Measurements from ENCODE around the gene CDKN2B-AS1.

Gene CDKN2B-AS1

DNA sequence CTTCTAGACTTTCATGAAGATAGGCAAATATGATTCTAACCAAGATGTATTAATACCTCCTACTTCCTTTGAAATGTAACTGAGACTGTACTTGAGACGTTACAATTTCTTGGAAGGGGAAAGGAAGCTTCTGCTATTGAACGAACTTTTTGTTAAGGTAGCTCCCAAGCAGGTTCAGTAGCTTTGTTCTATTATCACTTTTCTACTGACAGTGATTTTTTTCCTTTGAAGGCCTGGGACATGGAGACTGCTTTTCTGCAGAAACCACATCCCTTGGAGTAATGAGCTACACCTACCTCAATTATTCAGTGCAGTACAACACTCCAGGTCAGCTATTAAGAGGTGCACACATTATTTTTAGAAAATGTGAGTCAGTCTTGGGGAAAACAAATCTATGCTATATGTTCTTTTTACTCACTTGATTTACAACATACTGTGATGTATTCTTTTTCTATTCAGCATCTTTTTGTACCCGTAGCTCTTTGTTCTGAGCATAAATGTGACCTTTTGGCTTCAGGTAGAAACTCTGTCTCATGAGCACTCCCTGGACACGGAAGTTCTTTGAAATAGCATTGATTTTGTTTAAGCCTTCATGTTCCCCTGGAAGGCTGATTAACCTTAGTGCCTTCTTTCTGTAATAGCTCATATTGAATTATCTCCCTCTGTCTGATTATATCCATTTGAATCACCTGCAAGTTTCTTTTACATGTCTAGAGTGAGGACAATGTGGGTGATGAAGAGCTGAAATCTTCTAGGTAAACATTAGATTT, 71.0 kb downstream of the CDKN2B-AS1 start:
- Histone ChIP-seq H4K20me1 (ENCODE audit: low read depth, low read length) (no peaks in the 10 kb centered on the region), H3K27ac (ENCODE audit: low read depth, low read length) (no peak overlapping the region), H3K27me3 (ENCODE audit: low read length) (no peaks in the 10 kb centered on the region), H3K4me3 (ENCODE audit: insufficient read depth, low read length, poor library complexity, severe bottlenecking) (no peak overlapping the region), H3K36me3 (ENCODE audit: low read length) (no peaks in the 10 kb centered on the region), H2AFZ (ENCODE audit: low read depth, low read length, severe bottlenecking) (no peak overlapping the region), H3K4me2 (ENCODE audit: low read depth, low read length, poor library complexity, severe bottlenecking) (no peak overlapping the region), H3K9ac (ENCODE audit: low read length) (no peak overlapping the region), H3K79me2 (ENCODE audit: insufficient read depth, low read length) (no peaks in the 10 kb centered on the region), H3F3A (ENCODE audit: insufficient read depth) (no peaks in the 10 kb centered on the region), H3K9me3 (ENCODE audit: insufficient read depth, low read length) (no peaks in the 10 kb centered on the region), H3K9me2 (replicated peaks; ENCODE audit: insufficient read depth, low read length) (no peaks in the 10 kb centered on the region)
- TF ChIP-seq, protein P1, sequence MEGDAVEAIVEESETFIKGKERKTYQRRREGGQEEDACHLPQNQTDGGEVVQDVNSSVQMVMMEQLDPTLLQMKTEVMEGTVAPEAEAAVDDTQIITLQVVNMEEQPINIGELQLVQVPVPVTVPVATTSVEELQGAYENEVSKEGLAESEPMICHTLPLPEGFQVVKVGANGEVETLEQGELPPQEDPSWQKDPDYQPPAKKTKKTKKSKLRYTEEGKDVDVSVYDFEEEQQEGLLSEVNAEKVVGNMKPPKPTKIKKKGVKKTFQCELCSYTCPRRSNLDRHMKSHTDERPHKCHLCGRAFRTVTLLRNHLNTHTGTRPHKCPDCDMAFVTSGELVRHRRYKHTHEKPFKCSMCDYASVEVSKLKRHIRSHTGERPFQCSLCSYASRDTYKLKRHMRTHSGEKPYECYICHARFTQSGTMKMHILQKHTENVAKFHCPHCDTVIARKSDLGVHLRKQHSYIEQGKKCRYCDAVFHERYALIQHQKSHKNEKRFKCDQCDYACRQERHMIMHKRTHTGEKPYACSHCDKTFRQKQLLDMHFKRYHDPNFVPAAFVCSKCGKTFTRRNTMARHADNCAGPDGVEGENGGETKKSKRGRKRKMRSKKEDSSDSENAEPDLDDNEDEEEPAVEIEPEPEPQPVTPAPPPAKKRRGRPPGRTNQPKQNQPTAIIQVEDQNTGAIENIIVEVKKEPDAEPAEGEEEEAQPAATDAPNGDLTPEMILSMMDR (IDR thresholded peaks at IDR 0.05; ENCODE audit: insufficient read depth, low read length, poor library complexity, severe bottlenecking) = no peak

DNA sequence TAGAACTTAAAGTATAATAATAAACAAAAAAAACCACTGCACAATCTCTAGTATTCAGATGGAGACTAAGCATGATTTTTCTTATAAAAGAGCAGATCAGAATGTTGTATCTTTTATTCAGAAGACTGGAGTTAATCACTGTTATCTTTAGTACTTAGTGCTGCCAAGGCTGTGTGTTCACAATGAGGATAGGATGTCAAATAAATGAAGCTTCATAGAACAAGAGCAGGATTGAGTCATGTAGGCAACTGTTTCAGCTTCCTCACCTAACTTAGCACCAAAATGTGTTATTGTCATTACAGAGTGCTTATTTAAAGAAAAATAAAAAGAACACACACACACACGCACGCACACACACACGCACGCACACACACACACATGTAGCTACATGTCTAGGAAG, 72.6 kb downstream of the CDKN2B-AS1 start:
- Histone ChIP-seq H3K36me3 (ENCODE audit: low read length) (no peaks in the 10 kb centered on the region), H2AFZ (ENCODE audit: low read depth, low read length, severe bottlenecking) (no peak overlapping the region), H3K4me2 (ENCODE audit: low read depth, low read length, poor library complexity, severe bottlenecking) (no peak overlapping the region), H3K27me3 (ENCODE audit: low read length) (no peaks in the 10 kb centered on the region), H3K9me2 (replicated peaks; ENCODE audit: insufficient read depth, low read length) (no peaks in the 10 kb centered on the region), H3K4me3 (ENCODE audit: insufficient read depth, low read length, poor library complexity, severe bottlenecking) (no peak overlapping the region), H3K9ac (ENCODE audit: low read length) (no peak overlapping the region), H3K27ac (ENCODE audit: low read depth, low read length) (no peak overlapping the region), H4K20me1 (ENCODE audit: low read depth, low read length) (no peaks in the 10 kb centered on the region), H3F3A (ENCODE audit: insufficient read depth) (no peaks in the 10 kb centered on the region), H3K79me2 (ENCODE audit: insufficient read depth, low read length) (no peaks in the 10 kb centered on the region), H3K9me3 (ENCODE audit: insufficient read depth, low read length) (no peaks in the 10 kb centered on the region)
- no peak for TF ChIP-seq EZH2phosphoT487 (conservative IDR thresholded peaks at IDR 0.05; ENCODE audit: low read length)
- TF ChIP-seq, protein P1 (IDR thresholded peaks at IDR 0.05; ENCODE audit: insufficient read depth, low read length, poor library complexity, severe bottlenecking) = no peak

DNA sequence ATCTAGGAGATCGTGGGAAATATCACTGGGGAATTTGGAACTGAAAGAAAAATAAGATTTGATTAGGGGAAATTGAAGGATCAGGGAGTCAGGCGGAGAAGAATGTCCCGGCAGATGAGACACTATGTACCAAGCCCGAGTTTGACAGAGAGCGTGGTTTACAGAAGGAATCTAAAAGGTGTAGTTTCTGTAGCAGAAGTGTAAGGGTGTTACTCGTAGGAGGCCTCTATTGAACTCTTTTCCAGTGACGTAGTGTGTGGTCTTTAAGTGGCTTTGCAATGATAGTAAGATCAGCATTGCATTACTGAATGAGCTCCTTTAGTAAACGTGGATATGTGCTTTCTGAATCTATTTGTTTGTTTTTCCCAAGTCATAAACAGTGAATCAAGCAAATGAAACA, 73.8 kb downstream of the CDKN2B-AS1 start:
- TF ChIP-seq, protein P1 (IDR thresholded peaks at IDR 0.05; ENCODE audit: insufficient read depth, low read length, poor library complexity, severe bottlenecking) = no peak
- no peak for TF ChIP-seq EZH2phosphoT487 (conservative IDR thresholded peaks at IDR 0.05; ENCODE audit: low read length)
- Histone ChIP-seq H3K79me2 (ENCODE audit: insufficient read depth, low read length) (no peaks in the 10 kb centered on the region), H3F3A (ENCODE audit: insufficient read depth) (no peaks in the 10 kb centered on the region), H3K4me3 (ENCODE audit: insufficient read depth, low read length, poor library complexity, severe bottlenecking) (no peak overlapping the region), H3K9me2 (replicated peaks; ENCODE audit: insufficient read depth, low read length) (no peaks in the 10 kb centered on the region), H3K36me3 (ENCODE audit: low read length) (no peaks in the 10 kb centered on the region), H3K27me3 (ENCODE audit: low read length) (no peaks in the 10 kb centered on the region), H3K9me3 (ENCODE audit: insufficient read depth, low read length) (no peaks in the 10 kb centered on the region), H3K9ac (ENCODE audit: low read length) (no peak overlapping the region), H3K27ac (ENCODE audit: low read depth, low read length) (no peak overlapping the region), H3K4me2 (ENCODE audit: low read depth, low read length, poor library complexity, severe bottlenecking) (no peak overlapping the region), H2AFZ (ENCODE audit: low read depth, low read length, severe bottlenecking) (no peak overlapping the region), H4K20me1 (ENCODE audit: low read depth, low read length) (no peaks in the 10 kb centered on the region)

All from SU-DHL-6 (cell line).